HL-60/S4 (cell line): ENCODE results near the gene SERTAD2.

Source experiments
- in situ Hi-C: fragments of 300-500 bp; cut with MboI; formaldehyde crosslinking; loops from 2 replicates; pipeline ENCODE4 v1.14.3; 2022; ENCODE audit warnings: low sequenced_read_pairs

The SERTAD2 gene

DNA sequence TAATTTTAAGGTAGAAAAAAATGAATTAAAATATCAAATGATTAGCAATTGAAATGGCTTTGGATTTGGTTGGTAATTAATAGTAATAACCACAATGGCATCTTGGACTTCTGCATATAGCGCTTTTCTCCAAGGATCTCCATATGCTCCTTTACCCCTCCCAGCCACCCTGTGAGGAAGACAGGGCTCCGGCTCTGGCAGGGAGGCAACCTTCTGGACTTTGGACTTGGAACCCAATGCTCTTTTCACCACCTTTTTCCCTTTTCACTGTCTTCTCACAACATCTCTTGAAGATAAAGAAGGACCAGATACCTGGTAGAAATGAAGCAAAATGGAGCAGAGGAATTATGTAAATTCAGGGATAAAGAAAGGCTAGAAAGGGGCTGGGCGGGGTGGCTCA is 23.8 kb upstream of the SERTAD2 start:
- in situ Hi-C loops: no loop called here

DNA sequence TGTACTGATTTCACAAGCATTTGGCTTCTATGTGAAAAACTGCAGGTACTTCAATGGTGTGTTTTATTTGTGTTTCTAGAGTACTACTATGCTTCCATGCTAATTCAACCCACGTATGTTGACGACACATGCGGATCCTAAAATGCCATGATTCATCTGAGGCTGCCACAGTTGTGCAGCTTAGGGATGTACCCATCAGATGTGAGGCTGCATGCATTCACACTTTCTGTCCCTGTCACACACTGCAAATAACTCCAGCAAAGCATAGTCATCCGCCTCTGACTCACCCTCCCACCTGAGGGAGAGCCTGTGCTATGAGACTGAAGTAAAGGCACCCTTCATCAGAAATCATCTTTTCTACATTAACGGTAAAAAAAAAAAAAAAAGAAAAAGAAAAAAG is 22.1 kb upstream of the SERTAD2 start:
- in situ Hi-C loops: no loop called here

DNA sequence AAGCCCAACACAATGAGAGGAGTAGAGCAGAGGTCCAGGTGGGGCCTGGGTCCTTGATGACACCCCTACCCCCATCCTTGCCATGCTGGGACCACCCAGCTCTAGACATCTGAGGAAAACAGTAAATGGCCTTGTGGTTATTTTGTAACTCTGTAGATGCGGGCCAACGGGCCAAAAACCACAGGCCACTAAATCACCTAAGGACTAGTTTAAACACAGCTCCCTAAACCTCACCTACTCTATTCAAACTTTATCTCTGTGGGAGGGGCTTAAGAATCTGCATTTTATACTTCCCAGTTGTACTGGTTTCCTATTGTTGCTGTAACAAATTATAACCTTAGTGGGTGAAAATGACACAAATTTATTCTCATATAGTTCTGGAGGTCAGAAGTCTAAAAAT is 19.0 kb upstream of the SERTAD2 start:
- in situ Hi-C loops: no loop called here

DNA sequence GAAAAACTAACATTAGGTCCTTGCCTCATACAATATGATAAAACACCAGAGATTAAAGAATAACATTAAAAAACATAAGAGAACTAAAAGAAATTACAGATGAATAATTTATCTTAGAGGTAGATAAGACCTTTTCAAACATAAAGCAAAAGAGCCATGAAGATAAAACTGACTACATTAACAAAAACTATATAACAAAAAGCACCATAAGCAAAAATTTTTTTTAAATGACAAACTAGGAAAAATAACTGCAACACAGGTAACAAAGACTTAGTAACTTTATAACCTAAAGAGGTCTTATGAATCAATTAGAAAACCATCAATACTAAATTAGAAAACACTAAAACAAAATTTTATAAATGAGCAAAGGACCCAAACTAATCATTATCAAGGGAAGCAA is 16.3 kb upstream of the SERTAD2 start:
- in situ Hi-C loops: no loop called here

DNA sequence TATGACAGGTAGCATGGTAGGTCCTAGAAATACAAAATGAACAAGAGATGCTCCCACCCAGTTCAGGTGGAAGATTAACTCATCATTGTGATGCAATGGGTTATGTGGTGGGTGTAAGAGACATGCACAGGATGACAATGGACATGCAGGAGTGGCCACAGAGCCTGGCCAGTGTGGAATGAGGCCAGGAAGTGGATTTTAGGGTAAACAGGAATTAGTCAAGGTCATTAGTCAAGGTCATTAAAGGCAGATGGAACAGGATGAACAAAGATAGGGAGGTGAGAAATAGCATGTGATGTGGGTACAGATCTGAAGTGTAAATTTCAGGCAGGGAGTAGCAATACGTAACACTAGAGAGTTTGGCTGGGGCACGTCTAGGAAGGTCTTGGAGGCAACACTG is 15.6 kb upstream of the SERTAD2 start:
- in situ Hi-C loops: no loop called here

DNA sequence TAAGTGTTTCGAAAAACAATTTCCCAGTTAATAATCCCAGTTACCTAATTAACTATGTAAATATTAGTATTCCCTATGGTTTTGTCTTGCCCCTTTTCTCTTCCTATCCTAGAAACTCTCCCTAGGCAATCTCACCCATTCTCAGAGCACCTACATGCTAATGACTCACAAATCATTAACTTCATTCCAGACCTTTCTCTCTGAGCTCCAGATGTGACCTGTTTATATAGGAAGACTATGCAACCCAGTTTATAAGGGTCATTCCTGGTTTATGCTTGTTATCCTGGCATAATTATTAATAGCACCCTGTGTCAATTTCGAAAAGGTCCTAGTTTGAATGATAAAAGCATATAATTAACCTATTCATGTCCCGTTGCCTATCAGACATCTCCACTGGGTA is 14.8 kb upstream of the SERTAD2 start:
- in situ Hi-C loops: no loop called here

DNA sequence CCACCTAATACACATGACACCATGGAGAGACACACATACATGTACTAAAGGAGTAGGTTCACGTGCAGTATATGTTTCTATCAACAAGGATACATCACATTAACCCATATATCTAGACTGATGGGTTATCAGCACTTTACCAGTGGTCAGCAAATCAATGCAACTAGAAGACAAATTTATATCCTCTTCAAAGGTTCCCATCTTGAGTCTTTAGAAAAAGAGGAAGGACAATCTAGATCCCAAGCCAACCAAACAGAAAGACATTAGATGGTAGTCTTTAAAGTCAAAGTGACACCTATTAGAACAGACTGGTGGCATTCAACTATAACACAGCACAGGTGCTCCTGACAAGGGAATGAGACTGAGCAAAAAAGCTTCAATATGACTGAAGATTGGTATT is 13.8 kb upstream of the SERTAD2 start:
- in situ Hi-C loops: no loop called here

DNA sequence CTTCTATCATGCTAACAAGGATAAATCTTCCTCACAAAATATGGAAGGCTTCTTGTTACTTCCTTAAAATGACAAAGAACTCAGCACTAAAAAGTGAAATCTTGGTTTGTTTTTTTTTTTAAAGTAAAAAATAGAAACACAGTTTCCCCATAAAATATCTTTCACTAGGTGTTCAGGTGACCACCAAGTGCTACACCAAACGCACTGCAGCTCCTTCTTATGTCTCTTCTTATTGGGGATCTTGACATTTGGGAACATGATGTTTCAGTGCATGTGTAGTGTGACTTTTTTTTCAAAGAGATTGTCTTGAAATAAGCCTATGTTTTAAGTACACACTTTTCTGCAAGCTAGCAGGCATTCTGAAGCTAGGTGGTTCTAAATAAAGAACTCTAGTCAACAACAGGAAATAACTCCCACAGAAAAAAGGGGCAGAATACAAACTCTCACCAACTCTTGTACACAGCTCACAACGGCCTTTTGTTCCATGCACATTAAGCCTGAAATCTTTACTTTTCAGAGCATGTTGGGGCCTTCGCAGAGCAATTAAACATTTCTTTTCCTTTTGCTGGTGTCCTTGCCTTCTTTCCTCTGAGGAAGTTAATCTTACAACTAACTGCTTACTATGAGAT is 13.2 kb upstream of the SERTAD2 start:
- in situ Hi-C loops: no loop called here

DNA sequence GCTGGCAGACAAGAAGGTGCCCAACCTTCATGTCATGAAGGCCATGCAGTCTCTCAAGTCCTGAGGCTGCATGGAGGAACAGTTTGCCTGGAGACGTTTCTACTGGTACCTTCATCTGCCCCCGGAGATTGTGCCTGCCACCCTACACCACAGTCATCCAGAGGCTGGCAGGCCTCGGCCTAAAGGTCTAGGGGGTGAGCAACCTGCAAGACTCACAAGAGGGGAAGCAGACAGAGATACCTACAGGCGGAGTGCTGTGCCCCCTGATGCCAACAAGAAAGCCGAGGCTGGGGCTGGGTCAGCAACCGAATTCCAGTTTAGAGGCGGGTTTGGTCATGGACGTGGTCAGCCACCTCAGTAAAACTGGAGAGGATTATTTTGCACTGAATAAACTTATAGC is 12.0 kb upstream of the SERTAD2 start:
- in situ Hi-C loops: no loop called here

DNA sequence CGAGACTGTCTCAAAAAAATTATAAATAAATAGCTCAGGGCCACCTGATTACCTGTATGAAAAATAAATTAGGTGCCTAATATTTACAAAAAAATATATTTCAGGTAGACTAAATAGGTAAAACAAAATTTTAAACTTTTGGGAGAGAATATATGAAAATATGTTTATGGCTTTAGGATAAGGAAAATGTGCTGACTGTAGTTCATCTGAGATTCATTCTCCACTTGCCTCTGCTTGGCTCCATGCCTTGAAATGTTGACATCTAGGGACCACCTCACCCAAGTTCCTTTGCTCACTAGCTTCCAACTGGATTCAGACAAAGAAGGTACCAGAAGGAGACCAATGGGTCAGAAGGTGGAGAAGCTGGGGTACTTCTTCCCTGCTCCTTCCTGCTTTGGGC is 9.7 kb upstream of the SERTAD2 start:
- in situ Hi-C loops: no loop called here

DNA sequence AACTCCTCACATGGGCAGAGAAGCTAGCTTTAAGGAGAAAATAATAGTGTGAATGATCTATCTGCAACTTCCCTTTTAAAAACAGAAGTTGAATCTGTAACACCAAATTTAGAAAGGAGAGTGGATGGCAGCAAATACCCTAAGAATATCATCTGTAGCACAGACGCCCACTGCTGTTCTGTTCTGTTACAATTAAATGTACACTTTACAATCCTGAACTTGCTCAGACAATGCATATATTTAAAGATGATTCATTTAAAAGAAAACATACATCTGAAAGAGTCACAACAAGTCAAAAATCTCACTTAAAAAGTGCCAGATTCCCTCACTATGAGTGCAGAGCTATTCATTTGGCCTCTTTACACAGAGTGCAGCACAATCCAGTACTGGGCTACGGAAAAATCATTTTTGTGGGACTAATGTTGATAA is 8.0 kb upstream of the SERTAD2 start:
- in situ Hi-C loops: no loop called here

DNA sequence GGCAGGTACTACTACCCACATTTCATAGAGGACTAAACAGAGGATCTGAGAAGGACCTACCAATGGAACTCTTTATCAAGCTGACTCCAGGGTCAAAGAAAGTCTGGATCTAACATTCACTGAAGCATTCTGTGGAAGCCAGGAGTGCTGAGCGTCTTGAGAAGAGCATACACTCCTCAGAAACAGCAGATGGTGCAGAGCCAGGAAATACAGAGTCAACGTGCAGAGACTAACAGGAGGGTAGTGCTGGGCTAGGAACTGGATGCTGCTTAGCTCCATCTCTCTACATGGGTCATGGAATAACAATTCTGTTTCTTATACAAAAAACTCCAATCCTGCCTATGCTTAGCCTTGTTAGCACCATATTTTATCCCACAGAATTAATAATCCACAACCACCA is 5.5 kb upstream of the SERTAD2 start:
- in situ Hi-C loops: no loop called here

DNA sequence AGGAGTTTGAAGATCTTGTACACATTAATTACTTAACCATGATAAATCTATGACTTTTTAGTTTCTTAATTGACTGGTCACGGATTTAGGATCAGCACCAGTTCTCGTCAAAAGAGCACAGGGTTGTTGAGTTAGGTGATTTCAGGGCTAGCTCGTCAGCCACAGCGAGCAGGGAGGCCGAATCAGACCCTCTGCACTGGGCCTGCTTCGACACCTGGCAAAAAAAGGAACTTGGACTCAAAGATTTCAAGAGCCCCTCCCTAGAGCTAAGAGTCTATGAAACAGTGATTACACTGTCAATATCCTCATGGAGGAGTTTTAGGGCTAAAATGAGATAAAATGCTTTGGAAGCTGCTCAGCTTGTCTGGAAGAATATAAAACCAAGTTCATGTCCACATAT is 4.6 kb upstream of the SERTAD2 start:
- in situ Hi-C loops: no loop called here

DNA sequence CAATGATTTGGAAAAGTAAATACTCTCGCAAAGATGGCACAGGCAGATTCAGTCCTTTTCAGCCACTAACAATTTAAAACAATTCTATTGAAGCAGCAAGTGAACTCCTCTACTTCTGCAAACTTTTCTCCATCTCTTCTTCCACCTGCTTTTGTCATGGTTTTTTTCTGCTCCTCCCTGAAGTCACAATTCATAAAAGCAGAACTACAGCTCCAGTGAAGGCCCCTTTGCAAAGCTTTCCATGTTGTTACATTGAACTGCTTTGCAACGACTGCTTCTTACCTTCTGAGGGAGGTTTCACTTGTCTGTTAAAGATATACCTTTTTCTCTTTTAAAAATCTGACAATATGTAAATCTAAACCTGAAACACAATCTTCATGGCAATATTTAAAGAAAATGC is 3.7 kb upstream of the SERTAD2 start:
- in situ Hi-C loops: no loop called here

DNA sequence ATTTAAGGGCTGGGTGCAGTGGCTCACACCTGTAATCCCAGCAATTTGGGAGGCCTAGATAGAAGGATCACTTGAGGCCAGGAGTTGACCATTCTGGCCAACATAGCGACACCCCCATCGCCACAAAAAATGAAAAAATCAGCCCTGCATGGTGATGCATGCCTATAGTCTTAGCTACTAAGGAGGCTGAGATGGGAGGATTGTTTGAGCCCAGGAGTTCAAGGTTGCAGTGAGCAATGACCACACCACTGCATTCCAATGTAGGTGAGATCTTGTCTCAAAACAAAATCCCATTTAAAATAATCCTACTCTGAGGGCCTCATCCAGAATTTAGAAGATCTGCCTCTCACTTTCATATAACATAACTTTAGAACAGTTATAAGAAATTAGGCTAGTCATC is 2.7 kb upstream of the SERTAD2 start:
- in situ Hi-C loops: no loop called here

DNA sequence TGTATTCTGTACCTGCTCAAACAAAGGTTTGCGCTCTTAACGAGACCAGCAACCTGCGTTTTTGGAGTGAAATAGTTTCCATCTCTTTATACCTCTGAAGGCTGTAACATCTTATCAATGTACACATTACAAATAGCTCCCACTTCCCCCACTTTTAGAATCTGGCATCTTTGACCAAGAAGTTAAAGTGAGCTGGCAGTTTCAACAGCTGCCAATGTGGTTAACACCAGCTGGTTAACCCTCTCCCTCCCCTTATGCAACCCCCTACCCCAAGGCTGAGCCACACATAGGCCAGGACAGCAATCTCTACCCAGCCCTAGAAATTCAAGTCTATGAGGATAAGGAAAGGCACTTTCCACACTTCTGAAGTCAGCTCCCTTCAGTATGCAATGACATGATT is 2.2 kb upstream of the SERTAD2 start:
- in situ Hi-C loops: no loop called here

DNA sequence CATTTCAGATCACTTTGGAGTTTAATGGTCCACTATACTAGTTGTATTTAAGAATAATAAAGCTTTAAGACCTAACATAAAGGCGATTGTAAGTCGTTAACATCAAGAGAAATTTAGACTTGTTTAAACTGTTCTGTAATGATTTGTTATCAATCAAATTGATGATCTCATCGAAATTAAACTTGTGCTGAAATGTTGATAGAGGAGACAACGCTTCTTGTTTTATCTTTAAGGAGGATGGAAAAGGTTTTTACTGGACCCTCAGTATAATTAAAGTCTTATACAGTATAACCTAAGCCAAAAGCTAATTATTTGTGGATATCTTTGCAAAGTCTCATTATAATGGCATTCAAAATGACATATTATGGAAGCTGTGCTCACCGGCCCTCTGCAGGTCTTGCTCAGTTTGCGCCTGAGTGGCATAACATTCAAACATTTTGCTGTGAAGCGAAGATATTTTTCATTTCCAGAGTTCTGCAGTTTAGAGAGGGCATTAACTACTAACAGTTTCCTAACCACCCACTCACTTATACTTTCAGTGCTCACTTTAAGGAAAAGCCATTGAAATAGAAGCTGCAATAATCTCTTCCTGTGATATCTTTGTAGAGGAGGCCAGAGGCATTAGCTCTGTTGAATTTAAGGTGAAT is 1.4 kb upstream of the SERTAD2 start:
- in situ Hi-C loops: no loop called here

DNA sequence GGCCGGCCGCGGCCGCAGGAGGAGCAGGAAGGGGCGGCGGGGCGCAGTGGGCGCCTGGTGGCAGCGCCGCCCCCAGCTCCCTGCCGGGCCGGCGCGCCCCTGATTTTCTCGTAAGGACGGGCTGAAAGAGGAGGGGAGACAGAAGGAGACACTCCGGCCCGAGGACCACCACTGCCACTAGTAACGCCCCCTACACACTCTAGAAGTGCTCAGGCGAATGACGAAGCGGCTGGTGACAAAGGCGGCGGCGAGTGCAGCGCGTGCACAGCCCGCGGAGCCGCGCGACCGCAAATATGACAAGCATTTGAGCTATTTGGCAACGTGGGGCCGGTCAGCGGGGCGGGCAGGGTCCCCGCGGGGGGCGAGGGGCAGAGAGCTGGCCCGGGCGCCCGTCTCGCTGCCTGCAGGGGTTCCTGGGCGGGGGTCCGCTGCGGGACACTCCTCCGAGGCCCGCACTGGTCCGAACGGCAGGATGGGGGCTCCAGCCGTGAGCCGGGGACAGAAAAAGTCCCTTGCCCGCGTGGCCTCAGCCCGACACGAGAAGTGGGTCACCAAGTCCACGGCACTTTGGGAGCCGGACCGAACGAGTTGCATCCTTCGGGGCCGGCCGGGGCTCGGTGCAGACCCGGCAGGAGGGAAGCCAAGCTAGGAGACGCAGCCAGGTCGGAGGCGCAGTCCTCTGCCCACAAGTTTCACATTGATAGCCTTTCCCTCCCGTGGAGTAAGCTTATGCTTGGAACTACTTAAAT is 524 bp upstream of the SERTAD2 start:
- in situ Hi-C loops: no loop called here

DNA sequence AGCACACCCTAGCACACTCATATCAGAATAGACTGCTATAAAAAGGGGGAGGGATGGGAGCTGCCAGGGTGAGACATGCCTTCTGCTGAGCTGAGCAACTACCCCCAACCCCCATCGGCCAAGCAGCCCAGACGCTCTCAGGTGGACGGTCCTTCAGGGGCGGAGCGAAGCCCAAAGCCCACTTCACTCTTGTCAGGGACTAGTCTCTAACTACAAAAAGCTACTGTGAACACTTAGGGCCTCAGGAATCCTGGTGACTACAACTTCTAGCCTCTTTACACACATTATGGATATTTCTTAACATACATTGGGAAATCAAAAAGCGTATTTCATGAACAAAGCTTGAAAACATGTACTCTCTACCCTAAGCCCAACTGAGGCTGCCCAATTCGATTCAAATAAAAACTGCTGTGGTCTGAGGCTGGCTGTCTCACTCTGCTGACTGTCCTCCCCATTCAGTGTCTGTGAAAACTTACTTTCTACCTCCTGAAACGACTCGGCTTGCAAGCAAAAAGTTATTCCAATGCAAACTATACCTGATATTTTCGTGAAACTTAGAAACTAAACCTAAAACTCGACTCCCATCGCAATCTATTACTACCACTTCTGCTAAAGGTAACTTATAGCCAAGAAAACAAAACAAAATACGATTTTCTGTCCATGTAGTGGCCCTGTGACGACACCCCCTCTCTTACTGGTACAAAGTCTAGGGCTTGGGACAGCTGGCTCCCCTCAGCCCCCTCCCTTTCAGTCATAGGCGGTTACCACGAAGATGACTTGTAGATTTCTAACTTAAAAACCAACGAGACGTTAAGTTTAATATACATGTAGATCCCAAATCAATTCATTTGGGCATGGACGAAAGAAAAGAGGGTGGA is 1.2 kb downstream of the SERTAD2 start:
- in situ Hi-C loops: no loop called here

DNA sequence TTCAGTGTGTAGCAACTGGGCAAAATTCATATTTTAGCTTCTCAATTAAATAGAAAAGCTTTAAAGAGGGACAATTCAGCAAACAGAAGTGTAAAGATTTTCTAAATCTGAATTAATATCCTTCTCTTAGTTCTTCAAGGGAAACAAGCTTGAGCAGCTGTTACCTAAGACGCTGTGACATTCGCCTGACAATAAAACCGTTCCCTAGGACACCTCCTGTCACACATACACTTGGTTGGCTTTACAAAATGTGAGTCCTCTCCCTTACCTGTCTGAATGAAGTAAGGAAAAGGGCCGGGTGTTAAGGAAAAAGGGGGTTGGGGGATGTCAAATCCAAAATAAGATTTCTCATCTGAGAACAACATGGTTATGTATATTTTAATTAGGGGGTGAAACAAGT is 2.1 kb downstream of the SERTAD2 start:
- in situ Hi-C loops: no loop called here

DNA sequence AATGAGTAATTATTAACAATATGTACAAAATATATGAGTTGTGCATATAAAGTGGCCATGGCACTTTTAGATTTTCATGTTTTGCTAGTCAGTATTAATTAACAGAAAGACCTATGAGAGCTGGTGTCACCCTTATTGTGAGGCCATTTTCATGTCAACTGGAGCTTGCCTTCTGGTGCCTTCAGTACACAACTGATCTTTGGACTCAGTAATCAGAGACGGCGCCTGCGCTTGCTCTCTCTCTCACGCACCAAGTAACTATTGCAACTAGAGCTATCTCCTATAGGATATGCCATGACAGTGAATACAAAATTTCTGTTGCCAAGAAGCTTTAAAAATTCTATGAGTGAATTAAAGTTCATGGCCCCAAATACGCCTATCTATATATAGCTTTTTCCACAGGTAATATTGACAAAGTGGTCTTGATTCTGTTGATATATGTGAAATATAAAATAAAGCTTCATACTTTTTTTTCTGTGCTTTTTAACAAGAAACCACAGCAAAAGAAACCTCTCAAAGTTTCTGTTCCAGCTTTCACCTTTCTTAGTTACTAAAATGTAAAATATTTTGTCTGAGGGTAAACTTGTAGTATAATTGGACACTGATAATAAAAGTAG is 2.9 kb downstream of the SERTAD2 start:
- in situ Hi-C loops: no loop called here
